Measurements from ENCODE around the gene FNDC3B. TPM values are rescaled to one million over a fixed set of nuclear protein-coding genes. Genes with fewer than 3 reads are reported as not detected.

FNDC3B gene
- total and polyA plus RNA-seq, 2 of the 8 experiments (the other 6 are each of a cell fraction or from before 2014, with no cell fraction given) = 14.1 to 44.4 TPM

- Histone ChIP-seq H3K4me2 (ENCODE audit: insufficient read depth in 1 of 2, low read depth in 2 of 2, low read length in 2 of 2) (no peak overlapping the region), H3K23ac (ENCODE audit: insufficient read length) (no peak overlapping the region), H3K18ac (ENCODE audit: extremely low read depth, low read length) (no peak overlapping the region), H4K91ac (replicated peaks; ENCODE audit: insufficient read length, low read length) (no peak overlapping the region), H3K14ac (ENCODE audit: insufficient read length) (no peak overlapping the region), H2AK5ac (ENCODE audit: low read depth, low read length) (no peak overlapping the region), H3K27me3 (replicated peaks in 1 of 4; ENCODE audit: control insufficient read depth in 3 of 4, extremely low read depth in 1 of 4, insufficient read depth in 3 of 4, low read length in 3 of 4) (no peaks in the 10 kb centered on the region), H2BK120ac (replicated peaks; ENCODE audit: low read depth, low read length) (no peak overlapping the region), H2AFZ (ENCODE audit: low read length) (no peak overlapping the region), H3K4me1 (replicated peaks in 1 of 4; ENCODE audit: control insufficient read depth in 3 of 4, insufficient read depth in 4 of 4, low read length in 3 of 4) (no peaks in the 10 kb centered on the region), H3K23me2 (ENCODE audit: low read depth, low read length) (no peaks in the 10 kb centered on the region), H3K27ac (ENCODE audit: low read depth, low read length) (no peak overlapping the region), H4K20me1 (replicated peaks in 1 of 2; ENCODE audit: control insufficient read depth in 1 of 2, insufficient read depth in 2 of 2, low read length in 2 of 2) (no peaks in the 10 kb centered on the region), H3K79me1 (ENCODE audit: low read depth, low read length) (no peaks in the 10 kb centered on the region), H3K56ac (replicated peaks; ENCODE audit: insufficient read length, low read depth, low read length) (no peak overlapping the region), H3K4ac (replicated peaks; ENCODE audit: insufficient read length, low read depth, low read length) (no peak overlapping the region), H2BK15ac (ENCODE audit: low read length) (no peak overlapping the region), H2BK5ac (ENCODE audit: low read depth, low read length) (no peak overlapping the region), H3K9me3 (ENCODE audit: insufficient read depth in 2 of 2, low read depth in 1 of 2, low read length in 1 of 2) (0 out of 4 replicates have a peak, but pooled peaks cover 0 to under 1% of the 10 kb centered on the region in 2 experiments), H3K36me3 (ENCODE audit: control insufficient read depth in 2 of 4, insufficient read depth in 4 of 4, low read length in 3 of 4) (no peaks in the 10 kb centered on the region), H2BK20ac (ENCODE audit: low read length) (no peak overlapping the region), H3K9ac (replicated peaks in 1 of 4; ENCODE audit: extremely low read depth in 1 of 4, low read depth in 3 of 4, low read length in 3 of 4) (no peak overlapping the region), H2BK12ac (ENCODE audit: low read depth, low read length) (no peak overlapping the region), H3K79me2 (ENCODE audit: control insufficient read depth in 1 of 2, insufficient read depth in 2 of 2, low read length in 2 of 2) (no peaks in the 10 kb centered on the region), H4K5ac (ENCODE audit: insufficient read length, low read depth, low read length) (no peak overlapping the region), H3K4me3 (ENCODE audit: extremely low read depth in 1 of 4, insufficient read depth in 2 of 4, low read depth in 3 of 4, low read length in 4 of 4) (no peak overlapping the region), H4K8ac (ENCODE audit: extremely low read depth, insufficient read depth, low read length) (no peak overlapping the region)
- CTCF ChIA-PET (ENCODE audit: partially characterized antibody) = no interaction called here
- POLR2A ChIA-PET (ENCODE audit: partially characterized antibody) = no interaction called here
- FAIRE-seq (no peak), DNase-seq (ENCODE audit: low read depth in 1 of 2, low spot score in 2 of 2) (no peak)
- TF ChIP-seq FOSL1 (IDR thresholded peaks at IDR 0.05; ENCODE audit: insufficient read depth, low read depth, low read length) (no peak), KDM1A (IDR thresholded peaks at IDR 0.05; ENCODE audit: borderline replicate concordance, low read length) (no peak), SIRT6 (IDR thresholded peaks at IDR 0.05; ENCODE audit: low read length) (no peak), TAF1 (IDR thresholded peaks at IDR 0.05; ENCODE audit: low read depth, low read length) (no peak), POLR2AphosphoS5 (IDR thresholded peaks at IDR 0.05; ENCODE audit: low read depth, low read length) (no peak), ZNF274 (IDR thresholded peaks at IDR 0.05; ENCODE audit: borderline replicate concordance, extremely low read depth, low read length) (no peak), BCL11A (IDR thresholded peaks at IDR 0.05; ENCODE audit: low read depth in 2 of 2, low read length in 2 of 2) (no peak), SAP30 (IDR thresholded peaks at IDR 0.05; ENCODE audit: insufficient read depth, insufficient replicate concordance, low read length) (no peak), HDAC6 (IDR thresholded peaks at IDR 0.05; ENCODE audit: low read depth, low read length) (no peak), EP300 (IDR thresholded peaks at IDR 0.05; ENCODE audit: borderline replicate concordance in 1 of 2, low read depth in 2 of 2, low read length in 2 of 2) (no peak), SUZ12 (IDR thresholded peaks at IDR 0.05; ENCODE audit: low read length) (no peak), CTCF (IDR thresholded peaks at IDR 0.05; ENCODE audit: control extremely low read depth in 1 of 3, insufficient read depth in 1 of 3, low read depth in 1 of 3, low read length in 3 of 3) (no peak), MAFK (IDR thresholded peaks at IDR 0.05; ENCODE audit: low read depth, low read length) (no peak)
These were observed 398.3 kb downstream of the FNDC3B start for GRCh38 chr3:172437713-172438112.
